ENCODE results near the gene VPS54.

VPS54 gene

GRCh38 chr2:64019083-64019974, at the start of gene VPS54:
TSS of gene VPS54 (minus strand) at chr2:64019428. CDS start at chr2:63983999, 35,429 bp downstream.
- peak; percentile 40 for DNase-seq (ENCODE audit: low spot score)

- DNase-seq (ENCODE audit: low spot score) = no peak
Observed at GRCh38 chr2:64067326-64067725, 48.1 kb upstream of the VPS54 start.

- DNase-seq (ENCODE audit: low spot score) = no peak
Observed at GRCh38 chr2:64065516-64065915, 46.3 kb upstream of the VPS54 start.

- DNase-seq (ENCODE audit: low spot score) = no peak
Observed at GRCh38 chr2:64063924-64064331, 44.7 kb upstream of the VPS54 start.

GRCh38 chr2:64063454-64063853, 44.2 kb upstream of the VPS54 start:
- no peak for DNase-seq (ENCODE audit: low spot score)

GRCh38 chr2:64062840-64063239, 43.6 kb upstream of the VPS54 start:
- DNase-seq (ENCODE audit: low spot score) = no peak

- no peak for DNase-seq (ENCODE audit: low spot score)
Observed at GRCh38 chr2:64059270-64059669, 40.0 kb upstream of the VPS54 start.

GRCh38 chr2:64056021-64056420, 36.8 kb upstream of the VPS54 start:
- no peak for DNase-seq (ENCODE audit: low spot score)

- no peak for DNase-seq (ENCODE audit: low spot score)
Observed at GRCh38 chr2:64054161-64054915, 35.1 kb upstream of the VPS54 start.

- peak; percentile 57 for DNase-seq (ENCODE audit: low spot score)
Observed at GRCh38 chr2:64052463-64053241, 33.4 kb upstream of the VPS54 start.

GRCh38 chr2:64049633-64050220, 30.5 kb upstream of the VPS54 start:
- DNase-seq (ENCODE audit: low spot score) = peak; percentile 83

- no peak for DNase-seq (ENCODE audit: low spot score)
Observed at GRCh38 chr2:64045938-64046337, 26.7 kb upstream of the VPS54 start.

- DNase-seq (ENCODE audit: low spot score) = no peak
Observed at GRCh38 chr2:64040161-64040560, 20.9 kb upstream of the VPS54 start.

GRCh38 chr2:64036034-64036705, 16.9 kb upstream of the VPS54 start:
- peak; percentile 65 for DNase-seq (ENCODE audit: low spot score)

GRCh38 chr2:64035072-64035942, 16.1 kb upstream of the VPS54 start:
- DNase-seq (ENCODE audit: low spot score) = no peak

- no peak for DNase-seq (ENCODE audit: low spot score)
Observed at GRCh38 chr2:64029116-64029665, 10.0 kb upstream of the VPS54 start.

- peak; percentile 23 for DNase-seq (ENCODE audit: low spot score)
Observed at GRCh38 chr2:64025741-64026140, 6.5 kb upstream of the VPS54 start.

GRCh38 chr2:64024259-64024949, 5.2 kb upstream of the VPS54 start:
- DNase-seq (ENCODE audit: low spot score) = no peak

- DNase-seq (ENCODE audit: low spot score) = no peak
Observed at GRCh38 chr2:64023485-64024258, 4.4 kb upstream of the VPS54 start.
